Gastroesophageal sphincter (tissue), 3 donors: ENCODE measurements around the gene VEPH1.
"Not testable (repeated sequence)": the region's sequence is repeated elsewhere in the genome, so short reads cannot be mapped to it uniquely, and the experiment has no call there.

Experiments
- CTCF ChIP-seq, 4 experiments: fragments of 200-600 bp in 2 of 4; fragments of 450-650 bp in 2 of 4; sonication (generic) in 1 of 4; IDR thresholded peaks; one replicate each; pipeline ENCODE4 v1.5.1; 2017 to 2019; ENCODE audit warnings: antibody characterized with exemption in 4 of 4, mild to moderate bottlenecking in 2 of 4, moderate library complexity in 2 of 4
- POLR2A ChIP-seq, 2 donors: fragments of 450-650 bp; IDR thresholded peaks; one replicate each; pipeline ENCODE4 v1.6.1; 2017; ENCODE audit warnings: antibody characterized with exemption in 2 of 2, mild to moderate bottlenecking in 2 of 2, moderate library complexity in 1 of 2
- POLR2AphosphoS5 ChIP-seq: sonication (generic); formaldehyde crosslinking; IDR thresholded peaks from one replicate; pipeline ENCODE4 v1.6.1; 2017; ENCODE audit warnings: antibody characterized with exemption

- not testable (repeated sequence) for TF ChIP-seq POLR2AphosphoS5; CTCF (IDR thresholded peaks at IDR 0.05); POLR2A (IDR thresholded peaks at IDR 0.05)
These were observed 152.6 kb downstream of the VEPH1 start for GRCh38 chr3:157350651-157351050.
